Measurements from ENCODE around the gene ZBTB47.

ZBTB47 gene

DNA sequence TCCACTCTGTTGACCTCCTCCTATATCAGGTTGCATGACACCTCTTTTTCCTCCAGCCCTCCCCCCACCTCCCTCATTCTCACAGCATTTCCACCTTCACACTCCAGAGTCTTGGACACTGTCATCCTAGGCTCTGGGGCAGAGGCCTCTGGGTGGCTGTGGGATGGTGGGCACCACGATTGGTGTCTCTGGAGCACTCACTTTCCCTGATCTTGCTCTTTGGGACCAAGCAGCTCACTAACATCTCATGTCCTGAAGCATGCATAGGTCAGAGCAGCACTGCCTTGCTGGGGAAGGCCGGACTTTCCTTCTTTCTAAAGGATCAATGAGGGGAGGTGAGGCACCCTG lies 14.9 kb downstream of the ZBTB47 start:
- Histone ChIP-seq H3K4me3 (ENCODE audit: low read depth in 1 of 2, low read length in 2 of 2) (no peak overlapping the region), H3K27ac (ENCODE audit: low read length) (no peak overlapping the region)
- DNase-seq = no peak

GRCh38 chr3:42668793-42669217 lies 15.3 kb downstream of the ZBTB47 start:
- no peak for TF ChIP-seq EZH2 (IDR thresholded peaks at IDR 0.05; ENCODE audit: borderline replicate concordance, low read depth, low read length, severe bottlenecking)
- TF ChIP-seq, protein P1, sequence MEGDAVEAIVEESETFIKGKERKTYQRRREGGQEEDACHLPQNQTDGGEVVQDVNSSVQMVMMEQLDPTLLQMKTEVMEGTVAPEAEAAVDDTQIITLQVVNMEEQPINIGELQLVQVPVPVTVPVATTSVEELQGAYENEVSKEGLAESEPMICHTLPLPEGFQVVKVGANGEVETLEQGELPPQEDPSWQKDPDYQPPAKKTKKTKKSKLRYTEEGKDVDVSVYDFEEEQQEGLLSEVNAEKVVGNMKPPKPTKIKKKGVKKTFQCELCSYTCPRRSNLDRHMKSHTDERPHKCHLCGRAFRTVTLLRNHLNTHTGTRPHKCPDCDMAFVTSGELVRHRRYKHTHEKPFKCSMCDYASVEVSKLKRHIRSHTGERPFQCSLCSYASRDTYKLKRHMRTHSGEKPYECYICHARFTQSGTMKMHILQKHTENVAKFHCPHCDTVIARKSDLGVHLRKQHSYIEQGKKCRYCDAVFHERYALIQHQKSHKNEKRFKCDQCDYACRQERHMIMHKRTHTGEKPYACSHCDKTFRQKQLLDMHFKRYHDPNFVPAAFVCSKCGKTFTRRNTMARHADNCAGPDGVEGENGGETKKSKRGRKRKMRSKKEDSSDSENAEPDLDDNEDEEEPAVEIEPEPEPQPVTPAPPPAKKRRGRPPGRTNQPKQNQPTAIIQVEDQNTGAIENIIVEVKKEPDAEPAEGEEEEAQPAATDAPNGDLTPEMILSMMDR (IDR thresholded peaks at IDR 0.05; ENCODE audit: borderline replicate concordance, extremely low read depth, low read length, poor library complexity, severe bottlenecking) = no peak
- H3K4me1 ChIP-seq (ENCODE audit: insufficient read depth, low read length) = no peaks in the 10 kb centered on the region
- H3K27ac ChIP-seq (ENCODE audit: low read length) = no peak overlapping the region
- ATAC-seq (ENCODE audit: insufficient read depth, low read depth) (no peak), DNase-seq (no peak)
- no peak overlapping the region for H3K4me3 ChIP-seq (ENCODE audit: low read depth in 1 of 2, low read length in 2 of 2)
- no peaks in the 10 kb centered on the region for H3K36me3 ChIP-seq (ENCODE audit: insufficient read depth, low read length)
- no peak overlapping the region for H3K9ac ChIP-seq (ENCODE audit: low read depth, low read length)
- no peaks in the 10 kb centered on the region for H3K9me3 ChIP-seq (ENCODE audit: insufficient read depth, low read length, severe bottlenecking)
- H3K27me3 ChIP-seq (ENCODE audit: insufficient read depth, low read length, poor library complexity) = no peaks in the 10 kb centered on the region
- no peak overlapping the region for H3K4me2 ChIP-seq (ENCODE audit: insufficient read depth, low read length)
- no peak overlapping the region for H2AFZ ChIP-seq (ENCODE audit: low read depth, low read length)
- H4K20me1 ChIP-seq (ENCODE audit: insufficient read depth, low read length) = no peaks in the 10 kb centered on the region
- no peaks in the 10 kb centered on the region for H3K79me2 ChIP-seq (ENCODE audit: insufficient read depth, low read length)

More for the DNA sequence above, 14.9 kb downstream of the ZBTB47 start:
- no peaks in the 10 kb centered on the region for H3K27me3 ChIP-seq (ENCODE audit: insufficient read depth, low read length, poor library complexity)
- no peak overlapping the region for H2AFZ ChIP-seq (ENCODE audit: low read depth, low read length)
- no peak overlapping the region for H3K9ac ChIP-seq (ENCODE audit: low read depth, low read length)
- no peaks in the 10 kb centered on the region for H4K20me1 ChIP-seq (ENCODE audit: insufficient read depth, low read length)
- H3K4me1 ChIP-seq (ENCODE audit: insufficient read depth, low read length) = no peaks in the 10 kb centered on the region
- no peak overlapping the region for H3K4me2 ChIP-seq (ENCODE audit: insufficient read depth, low read length)
- H3K36me3 ChIP-seq (ENCODE audit: insufficient read depth, low read length) = no peaks in the 10 kb centered on the region
- H3K9me3 ChIP-seq (ENCODE audit: insufficient read depth, low read length, severe bottlenecking) = no peaks in the 10 kb centered on the region
- TF ChIP-seq EZH2 (IDR thresholded peaks at IDR 0.05; ENCODE audit: borderline replicate concordance, low read depth, low read length, severe bottlenecking) = no peak
- TF ChIP-seq, protein P1 (IDR thresholded peaks at IDR 0.05; ENCODE audit: borderline replicate concordance, extremely low read depth, low read length, poor library complexity, severe bottlenecking) = no peak
- ATAC-seq (ENCODE audit: insufficient read depth, low read depth) = no peak
- no peaks in the 10 kb centered on the region for H3K79me2 ChIP-seq (ENCODE audit: insufficient read depth, low read length)

DNA sequence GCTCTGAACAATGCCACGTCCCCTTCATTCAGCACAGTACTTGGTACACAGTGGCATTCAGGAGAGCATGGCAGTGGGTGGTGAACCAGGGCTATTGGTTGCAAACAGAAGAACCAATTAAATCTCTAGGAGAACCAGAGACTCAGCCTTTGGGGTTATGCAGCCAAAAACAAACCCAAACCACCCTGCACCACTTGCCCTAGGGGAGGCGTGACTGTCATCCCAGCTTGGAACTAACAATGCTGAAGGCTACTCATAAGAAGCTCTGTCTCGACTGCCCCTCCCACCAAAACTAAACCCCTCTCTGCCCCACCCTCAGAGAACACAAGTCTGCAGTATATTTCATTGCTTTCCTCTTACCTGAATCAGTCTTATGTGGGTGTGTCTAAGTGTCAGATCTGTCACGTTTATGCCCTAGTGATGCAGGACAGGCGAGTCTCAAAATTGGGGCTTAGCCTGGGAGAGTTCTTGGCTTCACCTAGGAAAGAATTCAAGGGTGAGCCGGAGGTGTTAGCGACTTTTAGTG lies 16.6 kb downstream of the ZBTB47 start:
- H3K4me1 ChIP-seq (ENCODE audit: insufficient read depth, low read length) = no peaks in the 10 kb centered on the region
- no peak overlapping the region for H3K27ac ChIP-seq (ENCODE audit: low read length)
- DNase-seq = no peak
- no peak for TF ChIP-seq EZH2 (IDR thresholded peaks at IDR 0.05; ENCODE audit: borderline replicate concordance, low read depth, low read length, severe bottlenecking)
- TF ChIP-seq, protein P1 (IDR thresholded peaks at IDR 0.05; ENCODE audit: borderline replicate concordance, extremely low read depth, low read length, poor library complexity, severe bottlenecking) = no peak
- no peak overlapping the region for H3K4me2 ChIP-seq (ENCODE audit: insufficient read depth, low read length)
- no peaks in the 10 kb centered on the region for H3K36me3 ChIP-seq (ENCODE audit: insufficient read depth, low read length)
- no peak overlapping the region for H3K9ac ChIP-seq (ENCODE audit: low read depth, low read length)
- no peak for ATAC-seq (ENCODE audit: insufficient read depth, low read depth)
- H2AFZ ChIP-seq (ENCODE audit: low read depth, low read length) = no peak overlapping the region
- H3K9me3 ChIP-seq (ENCODE audit: insufficient read depth, low read length, severe bottlenecking) = no peaks in the 10 kb centered on the region
- no peaks in the 10 kb centered on the region for H3K27me3 ChIP-seq (ENCODE audit: insufficient read depth, low read length, poor library complexity)
- H3K79me2 ChIP-seq (ENCODE audit: insufficient read depth, low read length) = no peaks in the 10 kb centered on the region
- no peak overlapping the region for H3K4me3 ChIP-seq (ENCODE audit: low read depth in 1 of 2, low read length in 2 of 2)
- no peaks in the 10 kb centered on the region for H4K20me1 ChIP-seq (ENCODE audit: insufficient read depth, low read length)

- DNase-seq (no peak), ATAC-seq (ENCODE audit: insufficient read depth, low read depth) (no peak)
- TF ChIP-seq, protein P1 (IDR thresholded peaks at IDR 0.05; ENCODE audit: borderline replicate concordance, extremely low read depth, low read length, poor library complexity, severe bottlenecking) = no peak
- no peak for TF ChIP-seq EZH2 (IDR thresholded peaks at IDR 0.05; ENCODE audit: borderline replicate concordance, low read depth, low read length, severe bottlenecking)
- H3K36me3 ChIP-seq (ENCODE audit: insufficient read depth, low read length) = no peaks in the 10 kb centered on the region
- H2AFZ ChIP-seq (ENCODE audit: low read depth, low read length) = no peak overlapping the region
- no peak overlapping the region for H3K4me3 ChIP-seq (ENCODE audit: low read depth in 1 of 2, low read length in 2 of 2)
- H3K4me2 ChIP-seq (ENCODE audit: insufficient read depth, low read length) = no peak overlapping the region
- H3K79me2 ChIP-seq (ENCODE audit: insufficient read depth, low read length) = no peaks in the 10 kb centered on the region
- H3K27ac ChIP-seq (ENCODE audit: low read length) = no peak overlapping the region
- H3K9ac ChIP-seq (ENCODE audit: low read depth, low read length) = no peak overlapping the region
- H4K20me1 ChIP-seq (ENCODE audit: insufficient read depth, low read length) = no peaks in the 10 kb centered on the region
- H3K9me3 ChIP-seq (ENCODE audit: insufficient read depth, low read length, severe bottlenecking) = no peaks in the 10 kb centered on the region
- H3K4me1 ChIP-seq (ENCODE audit: insufficient read depth, low read length) = no peaks in the 10 kb centered on the region
- no peaks in the 10 kb centered on the region for H3K27me3 ChIP-seq (ENCODE audit: insufficient read depth, low read length, poor library complexity)
Measured at GRCh38 chr3:42670670-42671069, 17.2 kb downstream of the ZBTB47 start.

Measured in DND-41 (cell line).